IMR-90 (cell line): Measurements from ENCODE around the gene DMRT1. TPM values are rescaled to one million over a fixed set of nuclear protein-coding genes. Genes with fewer than 3 reads are reported as not detected.

Source experiments
- ATAC-seq: fragments of 200-7000 bp; cut with Tn5 transposase; 2 replicates; pipeline ENCODE4 v1.9.1; 2020; ENCODE audit warnings: low read depth, mild to moderate bottlenecking, moderate library complexity
- BruUV-seq: library from RNA; stranded (reverse); fragments of 400-500 nt; replicated peaks from 2 replicates; lab custom pipeline; 2021; lab: Mats Ljungman, UMichigan
- CTCF ChIA-PET: fragments of 300-600 bp; formaldehyde crosslinking; extraction: SDS; loops from one replicate; lab custom pipeline; 2021; ENCODE audit warnings: antibody characterized with exemption; lab: Yijun Ruan, JAX
- POLR2A ChIA-PET: fragments of 300-600 bp; sonication (Branson Sonifier 250); formaldehyde crosslinking; loops from one replicate; lab custom pipeline; 2022; ENCODE audit warnings: antibody characterized with exemption; ENCODE audit not compliant: unreplicated experiment; lab: Charles Lee
- DNase-seq: peaks from one replicate; pipeline ENCODE4 v3.0.0; 2013
- H2AFZ ChIP-seq: replicated peaks from 2 replicates; pipeline ENCODE3; 2013; ENCODE audit warnings: low read length, mild to moderate bottlenecking; ENCODE audit not compliant: poor library complexity
- H2AK5ac ChIP-seq: 2 replicates; pipeline ENCODE4 v1.6.1; 2013; ENCODE audit warnings: low read depth, low read length, inconsistent platforms
- H2AK9ac ChIP-seq: replicated peaks from 2 replicates; pipeline ENCODE3; 2013; ENCODE audit warnings: mild to moderate bottlenecking, low read depth, low read length, moderate library complexity; ENCODE audit not compliant: poor library complexity
- H2BK120ac ChIP-seq: 2 replicates; pipeline ENCODE4 v1.6.1; 2013; ENCODE audit warnings: low read depth, low read length, inconsistent platforms
- H2BK15ac ChIP-seq: 3 replicates; pipeline ENCODE4 v1.6.1; 2013; ENCODE audit warnings: low read depth, low read length, inconsistent platforms
- H2BK20ac ChIP-seq: 2 replicates; pipeline ENCODE4 v1.6.1; 2013; ENCODE audit warnings: low read depth, mild to moderate bottlenecking, inconsistent platforms, low read length, moderate library complexity
- H2BK5ac ChIP-seq: 2 replicates; pipeline ENCODE4 v1.6.1; 2013; ENCODE audit warnings: mild to moderate bottlenecking, low read depth, low read length, inconsistent platforms; ENCODE audit not compliant: poor library complexity, severe bottlenecking
- H3K14ac ChIP-seq: replicated peaks from 2 replicates; pipeline ENCODE4 v1.6.1; 2013; ENCODE audit warnings: low read depth, low read length, inconsistent platforms
- H3K18ac ChIP-seq: 2 replicates; pipeline ENCODE4 v1.6.1; 2013; ENCODE audit warnings: low read depth, low read length, control low read depth
- H3K23ac ChIP-seq: 2 replicates; pipeline ENCODE4 v1.6.1; 2013; ENCODE audit warnings: low read depth, low read length, inconsistent platforms
- H3K27ac ChIP-seq: 2 replicates; pipeline ENCODE4 v1.5.1; 2013; ENCODE audit warnings: mild to moderate bottlenecking, control low read depth, low read length; ENCODE audit not compliant: insufficient read depth
- H3K27me3 ChIP-seq: 2 replicates; pipeline ENCODE4 v1.6.1; 2013; ENCODE audit warnings: low read length; ENCODE audit not compliant: control insufficient read depth, insufficient read depth
- H3K36me3 ChIP-seq: 2 replicates; pipeline ENCODE4 v1.6.1; 2013; ENCODE audit warnings: low read length, mixed read lengths; ENCODE audit not compliant: control insufficient read depth, insufficient read depth
- H3K4ac ChIP-seq: 2 replicates; pipeline ENCODE4 v1.6.1; 2013; ENCODE audit warnings: low read depth, low read length, inconsistent platforms
- H3K4me1 ChIP-seq: 2 replicates; pipeline ENCODE4 v1.6.1; 2013; ENCODE audit warnings: low read length, mixed read lengths; ENCODE audit not compliant: control insufficient read depth, insufficient read depth
- H3K4me2 ChIP-seq: 2 replicates; pipeline ENCODE4 v1.6.1; 2013; ENCODE audit warnings: low read depth, mild to moderate bottlenecking, control low read depth, low read length, moderate library complexity
- H3K4me3 ChIP-seq: 2 replicates; pipeline ENCODE4 v1.5.1; 2013; ENCODE audit warnings: low read depth, mild to moderate bottlenecking, control low read depth, low read length, moderate library complexity; ENCODE audit not compliant: insufficient read depth
- H3K56ac ChIP-seq: 2 replicates; pipeline ENCODE4 v1.6.1; 2013; ENCODE audit warnings: low read length, inconsistent platforms; ENCODE audit not compliant: insufficient read depth; ENCODE audit errors: extremely low read depth
- H3K79me1 ChIP-seq, 2 experiments: 2 replicates each; pipeline ENCODE4 v1.6.1; 2013; ENCODE audit warnings: low read length in 2 of 2, inconsistent platforms in 1 of 2, low read depth in 1 of 2
- H3K9ac ChIP-seq: 2 replicates; pipeline ENCODE4 v1.6.1; 2013; ENCODE audit warnings: low read depth, low read length, control low read depth
- H3K9me1 ChIP-seq: 2 replicates; pipeline ENCODE4 v1.6.1; 2013; ENCODE audit warnings: low read length, inconsistent platforms; ENCODE audit not compliant: insufficient read depth
- H3K9me3 ChIP-seq: 2 replicates; pipeline ENCODE4 v1.6.1; 2013; ENCODE audit warnings: low read length; ENCODE audit not compliant: control insufficient read depth, insufficient read depth
- H4K20me1 ChIP-seq: 2 replicates; pipeline ENCODE4 v1.6.1; 2013; ENCODE audit warnings: low read length, inconsistent platforms; ENCODE audit not compliant: insufficient read depth
- H4K5ac ChIP-seq: 2 replicates; pipeline ENCODE4 v1.6.1; 2013; ENCODE audit warnings: mild to moderate bottlenecking, low read depth, low read length, control low read depth
- H4K8ac ChIP-seq, 2 experiments: 2 replicates each; pipeline ENCODE4 v1.6.1; 2013; ENCODE audit warnings: low read depth in 2 of 2, low read length in 2 of 2, control low read depth in 1 of 2, inconsistent platforms in 1 of 2
- H4K91ac ChIP-seq: 2 replicates; pipeline ENCODE4 v1.6.1; 2013; ENCODE audit warnings: low read depth, low read length, inconsistent platforms; ENCODE audit not compliant: insufficient read depth
- BHLHE40 ChIP-seq: fragments of 150-350 bp; IDR thresholded peaks from 2 replicates; pipeline ENCODE4 v1.6.1; 2016; ENCODE audit warnings: mild to moderate bottlenecking, low read depth, low read length
- CEBPB ChIP-seq: IDR thresholded peaks from 2 replicates; pipeline ENCODE4 v1.6.1; 2012; ENCODE audit warnings: low read depth, low read length, improper control_type of control experiment
- CHD1 ChIP-seq: IDR thresholded peaks from 2 replicates; pipeline ENCODE4 v1.6.1; 2012; ENCODE audit warnings: low read depth, low read length, improper control_type of control experiment
- CTCF ChIP-seq: conservative IDR thresholded peaks from 2 replicates; pipeline ENCODE4 v1.5.1; 2012; ENCODE audit warnings: mild to moderate bottlenecking, low read depth, low read length, improper control_type of control experiment
- FOS ChIP-seq: fragments of 150-350 bp; IDR thresholded peaks from 2 replicates; pipeline ENCODE4 v1.6.1; 2016; ENCODE audit warnings: low read depth, low read length
- MAFK ChIP-seq: IDR thresholded peaks from 2 replicates; pipeline ENCODE4 v1.6.1; 2012; ENCODE audit warnings: low read depth, low read length, improper control_type of control experiment
- MAZ ChIP-seq: IDR thresholded peaks from 2 replicates; pipeline ENCODE4 v1.6.1; 2012; ENCODE audit warnings: low read depth, mild to moderate bottlenecking, low read length, improper control_type of control experiment, moderate library complexity, borderline replicate concordance
- NFE2L2 ChIP-seq: fragments of 150-350 bp; IDR thresholded peaks from 2 replicates; pipeline ENCODE4 v1.6.1; 2016; ENCODE audit warnings: low read depth, mild to moderate bottlenecking, low read length
- POLR2A ChIP-seq: IDR thresholded peaks from 2 replicates; pipeline ENCODE4 v1.6.1; 2012; ENCODE audit warnings: mild to moderate bottlenecking, low read depth, low read length
- RAD21 ChIP-seq: IDR thresholded peaks from 2 replicates; pipeline ENCODE4 v1.6.1; 2012; ENCODE audit warnings: low read length, improper control_type of control experiment
- RCOR1 ChIP-seq: IDR thresholded peaks from 2 replicates; pipeline ENCODE4 v1.6.1; 2012; ENCODE audit warnings: mild to moderate bottlenecking, low read length, improper control_type of control experiment; ENCODE audit not compliant: insufficient replicate concordance
- USF2 ChIP-seq: fragments of 150-350 bp; IDR thresholded peaks from 2 replicates; pipeline ENCODE4 v1.6.1; 2017; ENCODE audit warnings: mild to moderate bottlenecking, antibody characterized with exemption, low read length, low read depth
- WGBS, 2 experiments: methylation state at CpG; one replicate each; pipeline versions ENCODE4 v1.1.5 to v1.1.7; 2013; ENCODE audit warnings: missing lambda C conversion rate in 2 of 2; ENCODE audit not compliant: insufficient read length in 1 of 2; ENCODE audit errors: extremely low coverage in 2 of 2; 5-methylcytosine and 5-hydroxymethylcytosine counted together
- dilution Hi-C: fragments of 300-500 bp; cut with HindIII; formaldehyde crosslinking; loops from one replicate; pipeline ENCODE4 v1.14.3; 2018; ENCODE audit warnings: low sequenced_read_pairs; ENCODE audit not compliant: unreplicated experiment
- in situ Hi-C: fragments of 300-500 bp; cut with MboI; formaldehyde crosslinking; loops from 3 replicates; pipeline ENCODE4 v1.14.3; 2019; ENCODE audit warnings: low sequenced_read_pairs, inconsistent platforms, mixed read lengths
- intact Hi-C: fragments of 100-400 bp; cut with micrococcal nuclease; formaldehyde crosslinking; loops from 2 replicates; pipeline ENCODE4 v1.10.0; 2022
- polyA plus RNA-seq, 3 experiments: library from polyadenylated mRNA; depleted of rRNA; stranded (reverse); fragments of >200 nt; gene quantifications; 2 replicates each; pipeline ENCODE4 v1.2.3, GENCODE V29; 2012; ENCODE audit warnings: low replicate concordance in 1 of 3
- total RNA-seq: library from RNA; depleted of rRNA; stranded (reverse); fragments of >200 nt; gene quantifications from 2 replicates; pipeline ENCODE4 v1.2.3, GENCODE V29; 2012

The DMRT1 gene
- total and polyA plus RNA-seq, 2 of the 4 experiments (the other 2 are of a cell fraction): not detected

GRCh38 chr9:912776-913175 lies 71.3 kb downstream of the DMRT1 start:
- H3K56ac ChIP-seq: no peak overlapping the region
- H4K20me1 ChIP-seq: no peaks in the 10 kb centered on the region
- no peak overlapping the region for H4K5ac ChIP-seq
- no peaks in the 10 kb centered on the region for H3K4me1 ChIP-seq
- H3K9me3 ChIP-seq: no peaks in the 10 kb centered on the region
- H3K27ac ChIP-seq: no peak overlapping the region
- no peak overlapping the region for H3K9ac ChIP-seq
- no peak overlapping the region for H2AK9ac ChIP-seq
- H3K4ac ChIP-seq: no peak overlapping the region
- dilution Hi-C loops (no loop called here), intact Hi-C loops (no loop called here), in situ Hi-C loops (no loop called here)
- CTCF ChIA-PET: no interaction called here
- H3K27me3 ChIP-seq: peaks cover 5% of the 10 kb centered on the region; the same call in 1 of the 2 replicates
- H2BK120ac ChIP-seq: no peak overlapping the region
- BruUV-seq: no TSS peak
- H3K36me3 ChIP-seq: no peaks in the 10 kb centered on the region
- no peak overlapping the region for H3K14ac ChIP-seq
- no peaks in the 10 kb centered on the region for H3K79me1 ChIP-seq
- H2AFZ ChIP-seq: no peak overlapping the region
- H2BK15ac ChIP-seq: no peak overlapping the region
- H4K8ac ChIP-seq: no peak overlapping the region
- H2BK20ac ChIP-seq: no peak overlapping the region
- no peak overlapping the region for H3K23ac ChIP-seq
- no peak for TF ChIP-seq MAZ
- TF ChIP-seq CTCF: no peak
- TF ChIP-seq MAFK: no peak
- TF ChIP-seq USF2: no peak
- no peak for TF ChIP-seq RAD21
- TF ChIP-seq POLR2A: no peak
- no peak for TF ChIP-seq FOS
- no peak for TF ChIP-seq CEBPB
- TF ChIP-seq BHLHE40: no peak
- no peak for TF ChIP-seq CHD1
- TF ChIP-seq RCOR1: no peak
- TF ChIP-seq NFE2L2: no peak
- POLR2A ChIA-PET: no interaction called here
- DNase-seq (no peak), ATAC-seq (no peak)
- WGBS, 2 experiments: no CpG with 5 or more reads among the region's 1 CpG
- H3K4me3 ChIP-seq: no peak overlapping the region
- no peak overlapping the region for H4K91ac ChIP-seq
- H3K18ac ChIP-seq: no peak overlapping the region
- H2AK5ac ChIP-seq: no peak overlapping the region
- H3K9me1 ChIP-seq: no peaks in the 10 kb centered on the region
- no peak overlapping the region for H2BK5ac ChIP-seq
- H3K4me2 ChIP-seq: no peak overlapping the region
